Muscle layer of duodenum (tissue), 2 donors: ENCODE results near the gene MST1.

Experiments used
- H3K27ac ChIP-seq: one replicate; pipeline ENCODE4 v1.7.0; 2013; ENCODE audit warnings: mild to moderate bottlenecking, low read length
- H3K27me3 ChIP-seq: one replicate; pipeline ENCODE4 v1.7.0; 2013; ENCODE audit warnings: low read depth, mild to moderate bottlenecking, control low read depth, low read length
- H3K36me3 ChIP-seq, 2 donors: one replicate each; pipeline ENCODE4 v1.7.0; 2013; ENCODE audit warnings: low read length in 2 of 2, control low read depth in 1 of 2, mild to moderate bottlenecking in 1 of 2; ENCODE audit not compliant: insufficient read depth in 2 of 2, control insufficient read depth in 1 of 2
- H3K4me1 ChIP-seq, 2 donors: one replicate each; pipeline ENCODE4 v1.7.0; 2013; ENCODE audit warnings: low read length in 2 of 2, mild to moderate bottlenecking in 2 of 2, control low read depth in 1 of 2, moderate library complexity in 1 of 2; ENCODE audit not compliant: insufficient read depth in 2 of 2, control insufficient read depth in 1 of 2
- H3K4me3 ChIP-seq, 2 donors: one replicate each; pipeline ENCODE4 v1.7.0; 2013; ENCODE audit warnings: low read length in 2 of 2, low read depth in 1 of 2, mild to moderate bottlenecking in 1 of 2
- H3K9me3 ChIP-seq, 2 donors: one replicate each; pipeline ENCODE4 v1.7.0; 2013; ENCODE audit warnings: low read length in 2 of 2, control low read depth in 1 of 2, mild to moderate bottlenecking in 1 of 2; ENCODE audit not compliant: control insufficient read depth in 1 of 2
- donor health status: healthy.

Gene MST1

DNA sequence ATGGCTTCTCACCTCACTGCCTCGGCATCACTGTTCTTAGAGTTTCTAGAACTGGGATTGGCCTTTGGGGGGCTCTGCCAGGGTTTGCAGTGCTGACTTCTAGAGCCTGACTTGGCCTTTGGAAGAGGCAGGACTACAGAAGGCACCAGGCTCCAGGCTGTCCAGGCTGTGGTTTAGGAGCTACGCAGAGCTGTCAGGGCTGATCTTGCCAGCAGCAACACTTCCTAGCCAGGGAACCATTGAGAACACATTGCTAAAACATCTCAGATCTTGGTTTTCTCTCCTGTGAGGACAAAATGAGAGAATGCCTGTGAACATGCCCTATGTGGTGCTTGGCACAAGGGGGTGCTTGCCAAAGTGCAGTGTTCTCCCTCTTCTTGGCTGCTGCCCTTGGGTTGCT is 49.7 kb downstream of the MST1 start:
- no peak overlapping the region for H3K4me3 ChIP-seq
- H3K9me3 ChIP-seq: no peaks in the 10 kb centered on the region
- no peaks in the 10 kb centered on the region for H3K27me3 ChIP-seq
- H3K4me1 ChIP-seq: no peaks in the 10 kb centered on the region
- H3K27ac ChIP-seq: no peak overlapping the region
- H3K36me3 ChIP-seq: no peaks in the 10 kb centered on the region

- H3K36me3 ChIP-seq: no peaks in the 10 kb centered on the region
- no peaks in the 10 kb centered on the region for H3K27me3 ChIP-seq
- H3K9me3 ChIP-seq: no peaks in the 10 kb centered on the region
- H3K27ac ChIP-seq: no peak overlapping the region
- no peaks in the 10 kb centered on the region for H3K4me1 ChIP-seq
- no peak overlapping the region for H3K4me3 ChIP-seq
Measured at GRCh38 chr3:49638445-49638844, 50.8 kb downstream of the MST1 start.

GRCh38 chr3:49636883-49637609 is 52.2 kb downstream of the MST1 start:
- no peaks in the 10 kb centered on the region for H3K36me3 ChIP-seq
- H3K9me3 ChIP-seq: no peaks in the 10 kb centered on the region
- H3K27me3 ChIP-seq: no peaks in the 10 kb centered on the region
- no peak overlapping the region for H3K4me3 ChIP-seq
- no peak overlapping the region for H3K27ac ChIP-seq
- no peaks in the 10 kb centered on the region for H3K4me1 ChIP-seq

DNA sequence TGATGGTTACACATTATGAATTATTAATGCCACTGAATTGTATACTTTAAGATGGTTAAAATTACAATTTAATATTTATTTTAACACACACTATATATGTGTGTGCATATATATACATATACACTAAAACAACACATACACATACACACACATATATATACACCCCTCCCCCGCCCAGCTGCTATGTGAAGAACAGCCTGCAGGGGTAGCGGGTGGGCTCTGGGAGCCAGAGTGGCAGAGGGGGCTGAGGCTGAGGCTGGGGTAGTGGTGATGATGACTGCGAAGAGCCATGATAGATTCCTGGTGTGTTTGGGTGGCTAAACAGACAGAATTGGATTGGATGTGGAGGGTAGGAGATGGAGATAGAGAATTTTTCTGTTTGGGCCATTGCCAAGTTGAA is 54.5 kb downstream of the MST1 start:
- H3K4me1 ChIP-seq: no peaks in the 10 kb centered on the region
- no peak overlapping the region for H3K4me3 ChIP-seq
- H3K27ac ChIP-seq: no peak overlapping the region
- H3K27me3 ChIP-seq: no peaks in the 10 kb centered on the region
- no peaks in the 10 kb centered on the region for H3K9me3 ChIP-seq
- H3K36me3 ChIP-seq: no peaks in the 10 kb centered on the region
